Thymus (tissue), 11 donors: ENCODE results near the gene LRSAM1. TPM values are rescaled to one million over a fixed set of nuclear protein-coding genes. Genes with fewer than 3 reads are reported as not detected.
"Not testable (repeated sequence)": the region's sequence is repeated elsewhere in the genome, so short reads cannot be mapped to it uniquely, and the experiment has no call there.

Experiments
- DNase-seq, 9 donors: peaks; one replicate each; pipeline ENCODE4 v3.0.0-alpha.2; 2013; ENCODE audit warnings: low spot score in 9 of 9, low read depth in 6 of 9, missing footprints in 1 of 9
- H3K27ac ChIP-seq, 2 donors: one replicate each; pipeline ENCODE4 v1.5.1; 2013; ENCODE audit warnings: control low read depth in 1 of 2, low read depth in 1 of 2, low read length in 1 of 2, mild to moderate bottlenecking in 1 of 2, moderate library complexity in 1 of 2
- H3K27me3 ChIP-seq, 2 donors: one replicate each; pipeline ENCODE4 v1.5.1; 2013; ENCODE audit warnings: low read length in 1 of 2; ENCODE audit not compliant: control insufficient read depth in 2 of 2, insufficient read depth in 1 of 2
- H3K36me3 ChIP-seq, 2 donors: one replicate each; pipeline ENCODE4 v1.5.1; 2013; ENCODE audit warnings: low read length in 1 of 2, mild to moderate bottlenecking in 1 of 2, moderate library complexity in 1 of 2; ENCODE audit not compliant: control insufficient read depth in 2 of 2, insufficient read depth in 2 of 2
- H3K4me1 ChIP-seq, 2 donors: one replicate each; pipeline ENCODE4 v1.5.1; 2013; ENCODE audit warnings: low read length in 2 of 2; ENCODE audit not compliant: control insufficient read depth in 2 of 2, insufficient read depth in 2 of 2
- H3K4me3 ChIP-seq, 2 donors: one replicate each; pipeline ENCODE4 v1.5.1; 2013; ENCODE audit warnings: low read length in 2 of 2, control low read depth in 1 of 2, mild to moderate bottlenecking in 1 of 2
- H3K9me3 ChIP-seq, 2 donors: one replicate each; pipeline ENCODE4 v1.5.1; 2013; ENCODE audit warnings: low read length in 1 of 2, mild to moderate bottlenecking in 1 of 2; ENCODE audit not compliant: control insufficient read depth in 2 of 2, insufficient read depth in 1 of 2
- WGBS: extraction: QIAGEN DNeasy Blood & Tissue Kit; methylation state at CpG from one replicate; pipeline ENCODE4 v1.1.7; 2013; 5-methylcytosine and 5-hydroxymethylcytosine counted together
- polyA plus RNA-seq: library from polyadenylated mRNA; stranded (reverse); fragments of 200-250 nt; gene quantifications from one replicate; pipeline ENCODE4 v1.2.3, GENCODE V29; 2013
- total RNA-seq: library from RNA; stranded (reverse); fragments of 120-200 nt; gene quantifications from one replicate; pipeline ENCODE4 v1.2.4, GENCODE V29; 2013
- donor health status: healthy.

The LRSAM1 gene
- total and polyA plus RNA-seq, 2 donors: 4.1 to 24.1 TPM

DNA sequence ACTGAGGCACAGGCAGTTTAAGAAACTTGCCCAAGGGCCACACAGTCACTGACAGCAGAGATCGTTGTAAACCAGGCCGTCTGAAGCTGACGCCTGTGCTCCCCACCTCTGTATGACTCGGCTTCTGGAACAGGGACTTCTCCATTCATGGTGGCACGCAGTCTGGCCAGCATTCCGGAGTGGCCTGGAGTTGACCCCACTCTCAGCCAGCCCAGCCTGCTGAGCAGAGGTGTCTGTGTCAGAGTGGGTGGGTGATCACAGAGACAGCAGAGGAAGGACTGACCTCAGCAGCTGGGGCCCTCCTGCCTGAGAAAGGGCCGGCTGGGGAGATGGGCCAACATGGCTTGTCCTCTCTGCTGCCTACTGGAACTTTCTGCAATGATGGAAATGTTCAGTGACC is 12.6 kb downstream of the LRSAM1 start:
- H3K36me3 ChIP-seq: peaks cover 17 to 20% of the 10 kb centered on the region in 2 donors
- H3K27ac ChIP-seq: no peak overlapping the region
- WGBS: 95% methylated on average over 7 of the region's 7 CpGs

DNA sequence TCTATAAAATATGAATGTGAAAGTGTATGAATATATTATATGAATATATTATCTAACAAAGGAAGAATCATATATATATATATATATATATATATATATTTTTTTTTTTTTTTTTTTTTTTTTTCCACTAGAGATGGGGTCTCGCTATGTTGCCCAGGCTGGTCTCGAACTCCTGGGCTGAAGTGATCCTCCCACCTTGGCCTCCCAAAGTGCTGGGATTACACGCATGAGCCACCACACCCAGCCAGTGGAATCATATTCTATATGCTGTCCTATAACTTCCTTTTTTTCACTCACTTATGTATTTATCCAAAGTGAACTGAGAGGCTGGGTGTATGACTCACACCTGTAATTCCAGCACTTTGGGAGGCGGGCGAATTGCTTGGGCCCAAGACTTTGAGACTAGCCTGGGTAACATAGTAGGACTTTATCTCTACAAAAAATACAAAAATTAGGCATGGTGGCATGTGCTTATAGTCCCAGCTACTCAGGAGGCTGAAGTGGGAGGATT is 15.2 kb downstream of the LRSAM1 start:
- H3K36me3 ChIP-seq: peaks cover 8 to 14% of the 10 kb centered on the region in 2 donors
- 97% methylated on average over 5 of the region's 5 CpGs for WGBS
- H3K27ac ChIP-seq, H3K4me1 ChIP-seq, H3K27me3 ChIP-seq, DNase-seq, H3K4me3 ChIP-seq, H3K9me3 ChIP-seq: not testable (repeated sequence)

More for the DNA sequence above, 12.6 kb downstream of the LRSAM1 start:
- Histone ChIP-seq H3K27me3 (no peaks in the 10 kb centered on the region), H3K4me3 (no peak overlapping the region), H3K4me1 (no peaks in the 10 kb centered on the region), H3K9me3 (no peaks in the 10 kb centered on the region)
- no peak for DNase-seq

DNA sequence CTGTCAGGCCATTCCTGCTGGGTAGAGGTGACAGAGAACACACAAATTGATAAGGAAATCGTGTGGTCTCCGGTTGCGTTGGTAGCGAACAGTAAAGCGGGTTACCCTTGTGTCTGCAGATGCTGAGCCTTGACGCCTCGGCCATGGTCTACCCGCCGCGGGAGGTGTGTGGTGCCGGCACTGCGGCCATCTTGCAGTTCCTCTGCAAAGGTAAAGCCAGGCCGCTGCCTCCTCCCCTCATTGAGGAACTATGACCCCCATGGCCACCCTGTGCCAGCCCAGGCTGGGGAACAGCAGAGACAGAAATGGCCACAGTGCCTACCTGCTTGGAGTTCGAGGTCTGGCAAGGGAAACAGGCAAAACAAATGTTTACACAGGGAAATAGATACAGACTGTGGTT is 16.3 kb downstream of the LRSAM1 start:
- DNase-seq: no peak
- H3K27me3 ChIP-seq: no peaks in the 10 kb centered on the region
- H3K27ac ChIP-seq: no peak overlapping the region
- H3K4me1 ChIP-seq: no peaks in the 10 kb centered on the region
- no peaks in the 10 kb centered on the region for H3K9me3 ChIP-seq
- 99% methylated on average over 14 of the region's 14 CpGs for WGBS
- H3K36me3 ChIP-seq: peaks cover 3 to 6% of the 10 kb centered on the region in 2 donors
- H3K4me3 ChIP-seq: no peak overlapping the region

DNA sequence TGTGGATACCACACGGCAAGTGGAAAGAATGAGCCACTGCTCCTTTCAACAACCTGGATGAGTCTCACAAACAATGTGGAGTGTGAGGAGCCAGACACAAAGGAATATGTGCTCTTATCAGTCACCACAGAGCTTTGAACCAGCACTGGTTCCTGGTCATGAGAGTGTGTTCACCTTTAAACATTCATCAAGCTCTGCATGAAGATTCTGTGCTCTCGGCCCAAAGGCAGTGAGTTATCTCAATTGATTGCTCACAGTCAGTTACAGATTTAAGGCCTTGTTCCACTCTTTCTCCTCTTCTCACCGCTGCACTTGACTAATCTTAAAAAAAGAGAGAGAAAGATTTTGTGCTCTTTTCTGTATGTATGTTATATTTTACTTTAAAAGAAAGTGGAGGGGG is 19.4 kb downstream of the LRSAM1 start:
- Histone ChIP-seq H3K36me3 (peaks cover 0 to 3% of the 10 kb centered on the region in 2 donors), H3K27ac (no peak overlapping the region), H3K27me3 (no peaks in the 10 kb centered on the region), H3K4me1 (no peaks in the 10 kb centered on the region), H3K9me3 (no peaks in the 10 kb centered on the region), H3K4me3 (no peak overlapping the region)
- WGBS: 97% methylated on average over 3 of the region's 3 CpGs
- no peak for DNase-seq

DNA sequence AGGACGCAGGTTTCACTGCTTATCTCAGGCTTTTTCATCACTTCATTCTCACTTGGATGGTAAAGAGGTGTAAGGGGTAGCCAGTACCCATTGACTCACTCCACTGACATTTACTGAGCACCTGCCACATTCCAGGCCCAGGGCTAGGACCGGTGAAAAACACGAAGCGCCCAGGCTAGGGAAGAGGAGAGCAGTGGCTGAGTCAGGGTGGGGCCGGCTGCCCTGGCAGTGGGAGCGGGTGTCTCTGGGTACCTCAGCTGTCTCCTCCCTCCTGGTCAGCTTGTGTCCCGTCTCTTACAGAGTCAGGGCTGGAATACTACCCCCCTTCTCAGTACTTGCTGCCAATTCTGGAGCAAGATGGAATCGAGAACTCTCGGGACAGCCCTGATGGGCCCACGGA is 22.2 kb downstream of the LRSAM1 start:
- H3K36me3 ChIP-seq: peaks cover 1 to 3% of the 10 kb centered on the region in 2 donors
- WGBS: 98% methylated on average over 10 of the region's 10 CpGs

DNA sequence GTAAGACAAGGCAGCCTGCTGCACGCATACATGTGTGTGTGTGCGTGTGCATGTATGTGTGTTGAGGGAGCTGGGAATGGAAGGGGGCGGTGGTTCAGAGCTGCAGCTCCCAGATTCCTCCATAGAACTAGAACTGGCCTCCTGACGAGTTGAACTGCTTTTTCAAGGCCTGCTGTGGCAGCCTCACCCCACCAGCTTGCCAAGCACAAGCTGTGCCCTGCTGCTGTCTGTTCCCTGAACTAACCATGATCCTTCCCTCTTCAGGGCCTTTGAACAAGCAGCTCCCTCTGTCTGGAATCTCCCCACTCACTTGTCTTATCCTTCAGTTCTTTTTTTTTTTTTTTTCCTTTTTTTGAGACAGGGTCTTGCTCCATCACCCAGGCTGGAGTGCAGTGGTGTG is 22.6 kb downstream of the LRSAM1 start:
- WGBS: 99% methylated on average over 4 of the region's 4 CpGs
- Histone ChIP-seq H3K4me1 (no peaks in the 10 kb centered on the region), H3K36me3 (peaks cover 4 to 5% of the 10 kb centered on the region in 2 donors)

More for the DNA sequence above, 22.2 kb downstream of the LRSAM1 start:
- no peak for DNase-seq
- Histone ChIP-seq H3K4me1 (no peaks in the 10 kb centered on the region), H3K27ac (no peak overlapping the region), H3K9me3 (no peaks in the 10 kb centered on the region), H3K4me3 (no peak overlapping the region), H3K27me3 (no peaks in the 10 kb centered on the region)

DNA sequence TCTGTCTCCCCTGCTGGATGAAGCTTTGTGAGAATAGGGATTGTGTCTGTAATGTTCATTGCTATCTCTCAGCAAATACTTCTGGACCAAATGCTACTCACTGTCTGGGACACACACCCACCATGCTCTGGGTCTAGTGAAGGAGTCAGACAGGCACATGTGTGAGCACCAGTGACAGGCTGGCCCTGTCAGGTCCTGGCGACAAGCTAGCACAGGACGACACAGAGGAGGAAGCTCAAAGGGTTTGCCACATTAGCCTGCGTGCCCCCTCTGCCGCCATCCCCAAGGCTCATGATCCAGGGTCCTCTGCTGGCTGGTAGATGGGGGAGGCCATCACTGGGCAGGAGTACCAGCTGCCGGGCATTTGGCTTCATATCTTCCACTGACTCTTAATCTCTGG is 23.3 kb downstream of the LRSAM1 start:
- WGBS: 100% methylated on average over 5 of the region's 5 CpGs
- peaks cover 7 to 8% of the 10 kb centered on the region in 2 donors for H3K36me3 ChIP-seq

More for the DNA sequence above, 22.6 kb downstream of the LRSAM1 start:
- Histone ChIP-seq H3K27me3 (no peaks in the 10 kb centered on the region), H3K4me3 (no peak overlapping the region), H3K27ac (no peak overlapping the region), H3K9me3 (no peaks in the 10 kb centered on the region)
- no peak for DNase-seq

DNA sequence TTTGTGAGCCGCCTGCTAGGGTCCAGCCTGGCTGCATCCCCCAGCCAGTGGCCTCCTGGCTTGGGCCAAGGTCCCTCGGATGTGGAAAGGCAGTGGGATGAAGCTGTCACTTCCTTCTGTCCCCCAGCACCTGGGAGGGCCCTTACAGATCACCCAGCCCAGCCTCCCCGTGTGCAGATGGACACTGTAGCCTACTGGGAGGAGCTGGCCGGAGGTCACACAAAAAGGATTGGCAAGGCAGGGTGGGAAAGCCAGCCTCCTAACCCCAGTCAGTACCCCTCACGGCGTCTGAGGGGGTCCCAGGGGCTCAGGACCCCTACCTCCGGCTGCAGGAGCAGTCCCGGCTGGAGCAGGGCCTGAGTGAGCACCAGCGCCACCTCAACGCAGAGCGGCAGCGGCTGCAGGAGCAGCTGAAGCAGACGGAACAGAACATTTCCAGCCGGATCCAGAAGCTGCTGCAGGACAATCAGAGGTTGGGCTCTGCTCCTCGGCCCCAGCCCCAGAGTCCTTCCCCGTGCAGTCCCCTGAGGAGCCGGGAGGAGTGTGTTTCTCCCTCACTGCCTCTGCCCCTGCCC is 28.3 kb downstream of the LRSAM1 start:
- H3K4me1 ChIP-seq: no peaks in the 10 kb centered on the region
- H3K36me3 ChIP-seq: peaks cover 11 to 19% of the 10 kb centered on the region in 2 donors
- no peaks in the 10 kb centered on the region for H3K27me3 ChIP-seq
- H3K27ac ChIP-seq: no peak overlapping the region
- H3K9me3 ChIP-seq: no peaks in the 10 kb centered on the region
- no peak overlapping the region for H3K4me3 ChIP-seq
- WGBS: 92% methylated on average over 17 of the region's 17 CpGs
- no peak for DNase-seq

More for the DNA sequence above, 23.3 kb downstream of the LRSAM1 start:
- Histone ChIP-seq H3K27ac (no peak overlapping the region), H3K4me1 (no peaks in the 10 kb centered on the region), H3K9me3 (no peaks in the 10 kb centered on the region), H3K27me3 (no peaks in the 10 kb centered on the region), H3K4me3 (no peak overlapping the region)
- DNase-seq: no peak

DNA sequence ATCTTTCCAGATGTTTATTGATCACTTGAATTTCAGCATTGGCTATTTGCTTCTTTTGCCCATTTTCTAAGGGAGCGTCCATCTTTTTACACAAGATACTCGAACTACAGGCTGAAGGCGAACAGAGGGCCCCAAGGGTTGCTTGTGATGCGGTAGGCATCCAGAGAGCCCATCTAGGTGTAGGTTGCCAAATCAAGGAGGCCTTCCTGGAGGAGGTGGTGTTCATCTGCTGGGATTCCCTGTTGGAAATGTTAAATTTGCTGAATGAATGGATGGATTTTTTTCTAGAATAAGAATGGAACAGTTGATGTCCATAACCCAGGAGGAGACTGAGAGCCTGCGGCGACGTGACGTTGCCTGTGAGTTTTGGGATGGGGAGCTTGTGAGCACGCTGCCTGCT is 31.4 kb downstream of the LRSAM1 start:
- Histone ChIP-seq H3K27ac (no peak overlapping the region), H3K9me3 (no peaks in the 10 kb centered on the region), H3K4me3 (no peak overlapping the region), H3K27me3 (no peaks in the 10 kb centered on the region), H3K36me3 (peaks cover 11 to 23% of the 10 kb centered on the region in 2 donors), H3K4me1 (no peaks in the 10 kb centered on the region)
- DNase-seq: no peak
- 98% methylated on average over 9 of the region's 9 CpGs for WGBS
